K562 (cell line): ENCODE measurements around the gene SDSL. TPM values are rescaled to one million over a fixed set of nuclear protein-coding genes. Genes with fewer than 3 reads are reported as not detected.
A peak's percentile ranks its signal among the peaks of the same experiment; 100 is the strongest.

Experiments
- ATAC-seq: fragments of 200-7000 bp; cut with Tn5 transposase; 3 replicates; pipeline ENCODE4 v1.9.1; 2020; ENCODE audit warnings: moderate library complexity
- BruUV-seq: library from RNA; stranded (reverse); fragments of 400-500 nt; replicated peaks from 2 replicates; lab custom pipeline; 2021; lab: Mats Ljungman, UMichigan
- CTCF ChIA-PET: fragments of 300-600 bp; formaldehyde crosslinking; extraction: SDS; loops from one replicate; lab custom pipeline; 2021; ENCODE audit warnings: low intra/inter-chr PET ratio; lab: Yijun Ruan, JAX
- POLR2A ChIA-PET: fragments of 300-600, 350-650 bp; sonication (Branson Sonifier 250); formaldehyde crosslinking; extraction: SDS; loops from one replicate; lab custom pipeline; 2021; ENCODE audit warnings: antibody characterized with exemption, inconsistent platforms; lab: Yijun Ruan, JAX
- DNase-seq, 4 experiments: peaks; one replicate each; pipeline versions ENCODE4 v3.0.0 to v3.0.0-alpha.2; 2011 to 2018; ENCODE audit warnings: low spot score in 3 of 4, mixed read lengths in 3 of 4; ENCODE audit errors: extremely low read depth in 1 of 4
- FAIRE-seq: peaks from 2 replicates; lab custom pipeline; 2011; peaks lifted over from hg19 to GRCh38; lab: Jason Lieb, UNC
- H2AFZ ChIP-seq: 2 replicates; pipeline ENCODE4 v1.6.0; 2011; ENCODE audit warnings: low read depth, low read length, control low read depth, inconsistent platforms
- H3K27ac ChIP-seq: fragments of 200-600 bp; 3 replicates; pipeline ENCODE4 v1.8.0; 2011; ENCODE audit warnings: low read depth, mild to moderate bottlenecking, control low read depth, inconsistent platforms, low read length, moderate library complexity, mixed read lengths; ENCODE audit errors: extremely low read depth
- H3K27me3 ChIP-seq, 2 experiments: fragments of 300-600 bp in 1 of 2; 2 replicates in 1 of 2; 3 replicates in 1 of 2; pipeline versions ENCODE4 v1.6.0 to v1.8.0; 2011; ENCODE audit warnings: inconsistent platforms in 2 of 2, low read length in 2 of 2, mild to moderate bottlenecking in 1 of 2, mixed read lengths in 1 of 2, moderate library complexity in 1 of 2; ENCODE audit not compliant: control insufficient read depth in 2 of 2, insufficient read depth in 2 of 2
- H3K36me3 ChIP-seq: fragments of 300-600 bp; 3 replicates; pipeline ENCODE4 v1.8.0; 2011; ENCODE audit warnings: mild to moderate bottlenecking, low read length, inconsistent platforms; ENCODE audit not compliant: control insufficient read depth, insufficient read depth
- H3K4me1 ChIP-seq, 2 experiments: fragments of 200-600 bp in 1 of 2; replicated peaks in 1 of 2; 2 replicates in 1 of 2; 3 replicates in 1 of 2; pipeline versions ENCODE4 v1.5.1 to v1.8.0; 2011; ENCODE audit warnings: inconsistent platforms in 2 of 2, low read length in 2 of 2, mild to moderate bottlenecking in 1 of 2, mixed read lengths in 1 of 2, moderate library complexity in 1 of 2; ENCODE audit not compliant: control insufficient read depth in 2 of 2, insufficient read depth in 2 of 2
- H3K4me2 ChIP-seq: 2 replicates; pipeline ENCODE4 v1.6.1; 2011; ENCODE audit warnings: low read length, control low read depth, inconsistent platforms, mixed read lengths; ENCODE audit not compliant: insufficient read depth
- H3K4me3 ChIP-seq: fragments of 200-600 bp; sonication (generic), shearing (Covaris generic); 2 replicates; pipeline ENCODE4 v1.5.1; 2016; ENCODE audit warnings: control low read depth, inconsistent platforms
- H3K79me2 ChIP-seq: fragments of 200-600 bp; 3 replicates; pipeline ENCODE4 v1.8.0; 2011; ENCODE audit warnings: low read length, inconsistent platforms; ENCODE audit not compliant: control insufficient read depth, insufficient read depth
- H3K9ac ChIP-seq, 2 experiments: 2 replicates each; pipeline versions ENCODE4 v1.6.0 to v1.6.1; 2011; ENCODE audit warnings: low read depth in 2 of 2, low read length in 2 of 2, control low read depth in 1 of 2, inconsistent platforms in 1 of 2, mild to moderate bottlenecking in 1 of 2, mixed read lengths in 1 of 2; ENCODE audit not compliant: insufficient read depth in 1 of 2
- H3K9me1 ChIP-seq: one replicate; pipeline ENCODE4 v1.6.0; 2011; ENCODE audit warnings: inconsistent platforms, mild to moderate bottlenecking, low read length, moderate library complexity; ENCODE audit not compliant: control insufficient read depth, insufficient read depth
- H3K9me3 ChIP-seq: replicated peaks from 2 replicates; pipeline ENCODE4 v1.5.1; 2011; ENCODE audit warnings: low read depth, low read length, inconsistent platforms; ENCODE audit not compliant: control insufficient read depth, insufficient read depth
- H4K20me1 ChIP-seq: replicated peaks from 2 replicates; pipeline ENCODE4 v1.6.1; 2011; ENCODE audit warnings: low read length, inconsistent platforms, mixed read lengths; ENCODE audit not compliant: control insufficient read depth, insufficient read depth
- HDAC1 ChIP-seq, 2 experiments: fragments of 450-650 bp; IDR thresholded peaks; 2 replicates each; pipeline ENCODE4 v1.6.1; 2016 to 2017; ENCODE audit warnings: inconsistent platforms in 1 of 2, mild to moderate bottlenecking in 1 of 2, moderate library complexity in 1 of 2
- JUND ChIP-seq, 2 experiments: IDR thresholded peaks; 2 replicates in 1 of 2; 3 replicates in 1 of 2; pipeline ENCODE4 v1.6.1; 2011; ENCODE audit warnings: borderline replicate concordance in 2 of 2, low read depth in 2 of 2, low read length in 2 of 2, improper control_type of control experiment in 1 of 2, missing biosample characterization in 1 of 2, missing genetic modification characterization in 1 of 2, missing genetic modification reagents in 1 of 2
- ZSCAN32 ChIP-seq: fragments of 450-650 bp; formaldehyde crosslinking; IDR thresholded peaks from 2 replicates; pipeline ENCODE4 v1.4.0; 2020; ENCODE audit warnings: mild to moderate bottlenecking, moderate library complexity
- WGBS: fragments of 100-300 bp; shearing (Covaris generic); methylation state at CpG from one replicate; pipeline ENCODE4 v1.1.6; 2016; ENCODE audit warnings: low coverage, mixed read lengths; ENCODE audit not compliant: insufficient coverage; ENCODE audit errors: missing lambda C conversion rate; 5-methylcytosine and 5-hydroxymethylcytosine counted together
- in situ Hi-C: fragments of 300-500 bp; cut with MboI; formaldehyde crosslinking; loops from 4 replicates; pipeline ENCODE4 v1.15.0; 2018; ENCODE audit warnings: inconsistent platforms, mixed read lengths
- intact Hi-C: fragments of 100-400 bp; cut with micrococcal nuclease; formaldehyde crosslinking; loops from 2 replicates; pipeline ENCODE4 v1.14.2; 2022
- polyA plus RNA-seq, 8 experiments: library from polyadenylated mRNA; depleted of rRNA in 4 of 8; stranded (reverse) in 5 of 8; unstranded in 3 of 8; fragments of >200 nt; fragmentation: Nextera tagmentation in 2 of 8; fragmentation: Illumina TruSeq in 1 of 8; extraction: Ambion mirVana in 2 of 8; extraction: Trizol in 1 of 8; gene quantifications; 2 replicates each; pipeline versions ENCODE4 v1.2.1 to v1.2.3, GENCODE V29; 2011 to 2014; ENCODE audit warnings: inconsistent platforms in 1 of 8, missing spikeins in 1 of 8
- total RNA-seq, 7 experiments: library from RNA; depleted of rRNA in 6 of 7; stranded (reverse); fragments of >200 nt in 6 of 7; fragmentation: Illumina TruSeq in 2 of 7; extraction: Trizol in 2 of 7; gene quantifications; 2 replicates each; pipeline versions ENCODE4 v1.2.1 to v1.2.3, GENCODE V29; 2011 to 2021; ENCODE audit warnings: low replicate concordance in 1 of 7
- TF ChIP-seq, protein P1 (sequence below): sonication (generic); formaldehyde crosslinking; IDR thresholded peaks from 2 replicates; pipeline ENCODE4 v1.8.0; 2022; ENCODE audit warnings: missing genetic modification reagents, mild to moderate bottlenecking, moderate library complexity, borderline replicate concordance
- TF ChIP-seq, protein P2 (sequence below): fragments of 250-450 bp; sonication (Bioruptor Pico); IDR thresholded peaks from 2 replicates; pipeline ENCODE4 v1.4.0; 2020; ENCODE audit warnings: mild to moderate bottlenecking
- TF ChIP-seq, protein P3 (sequence below): sonication (generic); formaldehyde crosslinking; IDR thresholded peaks from 2 replicates; pipeline ENCODE4 v1.8.1; 2023; ENCODE audit warnings: mild to moderate bottlenecking, missing genetic modification reagents

The SDSL gene
- total and polyA plus RNA-seq, 9 of the 15 experiments (the other 6 are each of a cell fraction or from before 2014, with no cell fraction given): 0.31 to 11.0 (median 7.4) TPM

DNA sequence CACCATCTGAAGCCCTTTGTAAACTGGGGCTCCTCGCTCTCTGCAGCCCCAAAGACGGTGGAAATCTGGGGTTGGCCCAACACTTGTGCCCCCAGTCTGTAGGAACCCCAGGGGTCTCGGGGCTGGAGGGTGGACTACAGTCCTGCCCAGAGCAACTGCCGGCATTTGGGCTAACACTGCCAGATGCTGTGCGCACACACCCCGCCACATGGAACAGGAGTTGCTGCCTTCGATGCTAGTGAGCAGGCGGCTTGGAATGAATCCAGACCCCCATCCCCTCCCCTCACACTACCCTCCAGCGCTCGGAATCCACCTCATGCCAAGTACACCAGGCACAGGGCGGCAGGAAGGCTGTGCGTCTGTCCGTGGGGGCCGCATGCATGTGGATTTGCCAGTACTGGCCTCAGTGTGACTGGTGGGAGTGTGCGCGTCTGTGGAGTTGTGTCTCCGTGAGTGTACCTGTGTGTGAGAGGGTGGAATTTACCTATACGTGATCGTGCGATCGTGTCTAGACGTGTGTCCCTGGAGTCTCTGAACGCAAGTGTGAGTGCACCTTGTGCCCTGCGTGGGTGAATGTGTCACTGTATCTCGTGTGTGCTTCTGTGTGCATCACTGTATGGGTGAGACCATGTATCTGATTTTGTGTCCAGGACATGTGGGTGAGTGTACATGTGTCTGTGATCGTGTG is 44.4 kb downstream of the SDSL start:
- no peak overlapping the region; the same call in 2 of the 3 replicates for H3K27ac ChIP-seq
- H3K4me1 ChIP-seq: peaks cover 0 to 67% of the 10 kb centered on the region in 2 experiments; a peak in 3 of 5 replicates
- H4K20me1 ChIP-seq: peaks cover 24% of the 10 kb centered on the region
- H3K9me3 ChIP-seq: no peaks in the 10 kb centered on the region
- ChIA-PET CTCF (no interaction called here), POLR2A (interaction anchor here (0.9 kb wide), 1 partner anchor 8 kb away, joined by 3 read pairs; no protein-coding TSS in a partner anchor)
- H3K27me3 ChIP-seq: peaks cover 66 to 85% of the 10 kb centered on the region in 2 experiments
- H3K4me2 ChIP-seq: peak overlapping the region; percentile 67
- FAIRE-seq (peak; percentile 29), DNase-seq (no peak), ATAC-seq (no peak; the same call in 2 of the 3 replicates)
- H3K4me3 ChIP-seq: peak overlapping the region; percentile 36
- H3K79me2 ChIP-seq: no peaks in the 10 kb centered on the region
- no TSS peak for BruUV-seq
- no peaks in the 10 kb centered on the region for H3K36me3 ChIP-seq
- peak overlapping the region in 1 of 2 experiments; percentile 85; a peak in 2 of 4 replicates for H3K9ac ChIP-seq
- TF ChIP-seq, protein P1, sequence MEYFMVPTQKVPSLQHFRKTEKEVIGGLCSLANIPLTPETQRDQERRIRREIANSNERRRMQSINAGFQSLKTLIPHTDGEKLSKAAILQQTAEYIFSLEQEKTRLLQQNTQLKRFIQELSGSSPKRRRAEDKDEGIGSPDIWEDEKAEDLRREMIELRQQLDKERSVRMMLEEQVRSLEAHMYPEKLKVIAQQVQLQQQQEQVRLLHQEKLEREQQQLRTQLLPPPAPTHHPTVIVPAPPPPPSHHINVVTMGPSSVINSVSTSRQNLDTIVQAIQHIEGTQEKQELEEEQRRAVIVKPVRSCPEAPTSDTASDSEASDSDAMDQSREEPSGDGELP (CRISPR knock-in tag): no peak
- TF ChIP-seq, protein P2, sequence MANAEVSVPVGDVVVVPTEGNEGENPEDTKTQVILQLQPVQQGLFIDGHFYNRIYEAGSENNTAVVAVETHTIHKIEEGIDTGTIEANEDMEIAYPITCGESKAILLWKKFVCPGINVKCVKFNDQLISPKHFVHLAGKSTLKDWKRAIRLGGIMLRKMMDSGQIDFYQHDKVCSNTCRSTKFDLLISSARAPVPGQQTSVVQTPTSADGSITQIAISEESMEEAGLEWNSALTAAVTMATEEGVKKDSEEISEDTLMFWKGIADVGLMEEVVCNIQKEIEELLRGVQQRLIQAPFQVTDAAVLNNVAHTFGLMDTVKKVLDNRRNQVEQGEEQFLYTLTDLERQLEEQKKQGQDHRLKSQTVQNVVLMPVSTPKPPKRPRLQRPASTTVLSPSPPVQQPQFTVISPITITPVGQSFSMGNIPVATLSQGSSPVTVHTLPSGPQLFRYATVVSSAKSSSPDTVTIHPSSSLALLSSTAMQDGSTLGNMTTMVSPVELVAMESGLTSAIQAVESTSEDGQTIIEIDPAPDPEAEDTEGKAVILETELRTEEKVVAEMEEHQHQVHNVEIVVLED: no peak
- TF ChIP-seq ZSCAN32 (CRISPR knock-in tag) (no peak), HDAC1 (IDR thresholded peaks at IDR 0.05) (0 out of 4 replicates have a peak, but pooled peaks of 1 of the 2 experiments have one; percentile 22), JUND (IDR thresholded peaks at IDR 0.05; ENCODE audit: borderline replicate concordance, low read depth, low read length) (no peak), JUND (tag; IDR thresholded peaks at IDR 0.05; ENCODE audit: borderline replicate concordance, low read depth, low read length) (no peak)
- TF ChIP-seq, protein P3, sequence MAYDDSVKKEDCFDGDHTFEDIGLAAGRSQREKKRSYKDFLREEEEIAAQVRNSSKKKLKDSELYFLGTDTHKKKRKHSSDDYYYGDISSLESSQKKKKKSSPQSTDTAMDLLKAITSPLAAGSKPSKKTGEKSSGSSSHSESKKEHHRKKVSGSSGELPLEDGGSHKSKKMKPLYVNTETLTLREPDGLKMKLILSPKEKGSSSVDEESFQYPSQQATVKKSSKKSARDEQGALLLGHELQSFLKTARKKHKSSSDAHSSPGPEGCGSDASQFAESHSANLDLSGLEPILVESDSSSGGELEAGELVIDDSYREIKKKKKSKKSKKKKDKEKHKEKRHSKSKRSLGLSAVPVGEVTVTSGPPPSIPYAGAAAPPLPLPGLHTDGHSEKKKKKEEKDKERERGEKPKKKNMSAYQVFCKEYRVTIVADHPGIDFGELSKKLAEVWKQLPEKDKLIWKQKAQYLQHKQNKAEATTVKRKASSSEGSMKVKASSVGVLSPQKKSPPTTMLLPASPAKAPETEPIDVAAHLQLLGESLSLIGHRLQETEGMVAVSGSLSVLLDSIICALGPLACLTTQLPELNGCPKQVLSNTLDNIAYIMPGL (CRISPR knock-in tag): no peak
- peak overlapping the region; percentile 78 for H2AFZ ChIP-seq
- H3K9me1 ChIP-seq: no peaks in the 10 kb centered on the region
- in situ Hi-C loops: no loop called here
- intact Hi-C loops: loop anchor here (10.0 kb wide), 1 partner anchor 118 kb away; no protein-coding TSS in a partner anchor
- 20% methylated on average over 26 of the region's 26 CpGs for WGBS
